H9 (cell line): ENCODE results near the gene RAD23B. TPM values are rescaled to one million over a fixed set of nuclear protein-coding genes. Genes with fewer than 3 reads are reported as not detected.

ENCODE experiments used
- DNase-seq: peaks from one replicate; pipeline ENCODE4 v3.0.0-alpha.2; 2017
- H2AFZ ChIP-seq: one replicate; pipeline ENCODE4 v1.6.1; 2013; ENCODE audit warnings: mild to moderate bottlenecking, low read length, control low read depth, moderate library complexity
- H2AK5ac ChIP-seq: 2 replicates; pipeline ENCODE4 v1.6.1; 2013; ENCODE audit warnings: low read length, control low read depth, mixed read lengths; ENCODE audit not compliant: insufficient read length
- H2BK120ac ChIP-seq: one replicate; pipeline ENCODE4 v1.6.1; 2013; ENCODE audit warnings: low read depth, mild to moderate bottlenecking, low read length, control low read depth, inconsistent platforms; ENCODE audit not compliant: poor library complexity, severe bottlenecking
- H2BK12ac ChIP-seq: 2 replicates; pipeline ENCODE4 v1.6.1; 2013; ENCODE audit warnings: low read length, control low read depth, mixed read lengths, low read depth; ENCODE audit not compliant: insufficient read length
- H2BK15ac ChIP-seq: 2 replicates; pipeline ENCODE4 v1.6.1; 2013; ENCODE audit warnings: low read depth, low read length, control low read depth
- H2BK20ac ChIP-seq: one replicate; pipeline ENCODE4 v1.6.1; 2013; ENCODE audit warnings: low read depth, mild to moderate bottlenecking, low read length, control low read depth, inconsistent platforms; ENCODE audit not compliant: poor library complexity, severe bottlenecking
- H2BK5ac ChIP-seq: 2 replicates; pipeline ENCODE4 v1.6.1; 2013; ENCODE audit warnings: low read length, control low read depth, mixed read lengths; ENCODE audit not compliant: insufficient read length
- H3K14ac ChIP-seq: 2 replicates; pipeline ENCODE4 v1.6.1; 2013; ENCODE audit warnings: low read length, control low read depth; ENCODE audit not compliant: insufficient read depth
- H3K18ac ChIP-seq: 2 replicates; pipeline ENCODE4 v1.6.1; 2013; ENCODE audit warnings: low read depth, mild to moderate bottlenecking, mixed read lengths, low read length, control low read depth; ENCODE audit not compliant: insufficient read length
- H3K23ac ChIP-seq: 2 replicates; pipeline ENCODE4 v1.6.1; 2013; ENCODE audit warnings: low read length, control low read depth, mixed read lengths, low read depth; ENCODE audit not compliant: insufficient read length
- H3K23me2 ChIP-seq: 2 replicates; pipeline ENCODE4 v1.6.1; 2013; ENCODE audit warnings: low read depth, mild to moderate bottlenecking, mixed read lengths, low read length, control low read depth; ENCODE audit not compliant: insufficient read length, poor library complexity, severe bottlenecking
- H3K27ac ChIP-seq: 2 replicates; pipeline ENCODE4 v1.5.1; 2013; ENCODE audit warnings: low read length, control low read depth, mixed read lengths, low read depth; ENCODE audit not compliant: insufficient read length
- H3K27me3 ChIP-seq: 2 replicates; pipeline ENCODE4 v1.6.1; 2013; ENCODE audit warnings: low read length, control low read depth, inconsistent platforms; ENCODE audit not compliant: insufficient read depth
- H3K4ac ChIP-seq: 2 replicates; pipeline ENCODE4 v1.6.1; 2013; ENCODE audit warnings: low read depth, mild to moderate bottlenecking, control low read depth, inconsistent platforms, low read length, moderate library complexity
- H3K4me1 ChIP-seq: 2 replicates; pipeline ENCODE4 v1.6.1; 2013; ENCODE audit warnings: low read length, control low read depth, inconsistent platforms; ENCODE audit not compliant: insufficient read depth
- H3K4me2 ChIP-seq: 2 replicates; pipeline ENCODE4 v1.6.1; 2013; ENCODE audit warnings: low read length, control low read depth, mixed read lengths; ENCODE audit not compliant: insufficient read length, insufficient read depth
- H3K56ac ChIP-seq: 2 replicates; pipeline ENCODE4 v1.6.1; 2013; ENCODE audit warnings: low read depth, mild to moderate bottlenecking, mixed read lengths, low read length, control low read depth; ENCODE audit not compliant: insufficient read length
- H3K79me1 ChIP-seq: 2 replicates; pipeline ENCODE4 v1.6.1; 2013; ENCODE audit warnings: low read depth, mild to moderate bottlenecking, moderate library complexity, low read length, control low read depth, inconsistent platforms; ENCODE audit not compliant: insufficient read depth, poor library complexity, severe bottlenecking
- H3K79me2 ChIP-seq: 2 replicates; pipeline ENCODE4 v1.6.1; 2013; ENCODE audit warnings: low read length, control low read depth, inconsistent platforms; ENCODE audit not compliant: insufficient read depth
- H3K9ac ChIP-seq: 2 replicates; pipeline ENCODE4 v1.6.1; 2013; ENCODE audit warnings: low read length, control low read depth, mixed read lengths; ENCODE audit not compliant: insufficient read length; ENCODE audit errors: extremely low read depth
- H3K9me3 ChIP-seq: one replicate; pipeline ENCODE4 v1.6.1; 2013; ENCODE audit warnings: low read depth, low read length, inconsistent platforms; ENCODE audit not compliant: control insufficient read depth
- H3T11ph ChIP-seq: one replicate; pipeline ENCODE4 v1.6.1; 2013; ENCODE audit warnings: mild to moderate bottlenecking, low read length, control low read depth, inconsistent platforms
- H4K20me1 ChIP-seq: one replicate; pipeline ENCODE4 v1.6.1; 2013; ENCODE audit not compliant: control insufficient read depth, insufficient read length, insufficient read depth
- H4K5ac ChIP-seq: 2 replicates; pipeline ENCODE4 v1.6.1; 2013; ENCODE audit warnings: low read depth, mild to moderate bottlenecking, mixed read lengths, low read length, control low read depth; ENCODE audit not compliant: insufficient read length
- H4K8ac ChIP-seq: replicated peaks from 2 replicates; pipeline ENCODE4 v1.6.1; 2013; ENCODE audit warnings: low read length, control low read depth, mixed read lengths, low read depth; ENCODE audit not compliant: insufficient read length
- H4K91ac ChIP-seq: 2 replicates; pipeline ENCODE4 v1.6.1; 2013; ENCODE audit warnings: low read depth, mild to moderate bottlenecking, moderate library complexity, mixed read lengths, low read length, control low read depth; ENCODE audit not compliant: insufficient read length
- H3K27ac Mint-ChIP-seq, 3 experiments: 2 replicates in 2 of 3; 3 replicates in 1 of 3; pipeline ENCODE4 v1.8.0; 2020 to 2021; ENCODE audit warnings: mixed read lengths in 3 of 3, mild to moderate bottlenecking in 1 of 3, moderate library complexity in 1 of 3
- H3K27me3 Mint-ChIP-seq: 2 replicates; pipeline ENCODE4 v1.8.0; 2021; ENCODE audit warnings: low read depth, mild to moderate bottlenecking, moderate library complexity, mixed read lengths
- H3K36me3 Mint-ChIP-seq, 3 experiments: 2 replicates in 2 of 3; 3 replicates in 1 of 3; pipeline ENCODE4 v1.8.0; 2020 to 2021; ENCODE audit warnings: low read depth in 3 of 3, mixed read lengths in 3 of 3; ENCODE audit not compliant: insufficient read depth in 1 of 3
- H3K4me1 Mint-ChIP-seq, 2 experiments: 2 replicates each; pipeline ENCODE4 v1.8.0; 2020; ENCODE audit warnings: mixed read lengths in 2 of 2
- H3K4me3 Mint-ChIP-seq, 2 experiments: 2 replicates in 1 of 2; 3 replicates in 1 of 2; pipeline ENCODE4 v1.8.0; 2020 to 2021; ENCODE audit warnings: mild to moderate bottlenecking in 2 of 2, mixed read lengths in 2 of 2, moderate library complexity in 1 of 2
- H3K9me3 Mint-ChIP-seq, 2 experiments: 2 replicates in 1 of 2; 3 replicates in 1 of 2; pipeline ENCODE4 v1.8.0; 2020; ENCODE audit warnings: mild to moderate bottlenecking in 2 of 2, mixed read lengths in 2 of 2, moderate library complexity in 1 of 2
- WGBS: extraction: QIAGEN DNeasy Blood & Tissue Kit; methylation state at CpG from one replicate; pipeline ENCODE4 v1.1.7; 2013; ENCODE audit warnings: missing lambda C conversion rate, low lambda C conversion rate, mixed read lengths; ENCODE audit not compliant: insufficient read length; ENCODE audit errors: extremely low coverage; 5-methylcytosine and 5-hydroxymethylcytosine counted together
- total RNA-seq: library from RNA; stranded (reverse); gene quantifications from 2 replicates; pipeline ENCODE4 v1.2.1, GENCODE V29; 2021
- TF ChIP-seq, protein P1 (sequence below): fragments of 200-600 bp; sonication (generic); conservative IDR thresholded peaks from 3 replicates; pipeline ENCODE4 v1.8.0; 2021; ENCODE audit warnings: antibody characterized with exemption, mild to moderate bottlenecking

The RAD23B gene
- total RNA-seq, 1 experiment from 2014 or later: 154 TPM

DNA sequence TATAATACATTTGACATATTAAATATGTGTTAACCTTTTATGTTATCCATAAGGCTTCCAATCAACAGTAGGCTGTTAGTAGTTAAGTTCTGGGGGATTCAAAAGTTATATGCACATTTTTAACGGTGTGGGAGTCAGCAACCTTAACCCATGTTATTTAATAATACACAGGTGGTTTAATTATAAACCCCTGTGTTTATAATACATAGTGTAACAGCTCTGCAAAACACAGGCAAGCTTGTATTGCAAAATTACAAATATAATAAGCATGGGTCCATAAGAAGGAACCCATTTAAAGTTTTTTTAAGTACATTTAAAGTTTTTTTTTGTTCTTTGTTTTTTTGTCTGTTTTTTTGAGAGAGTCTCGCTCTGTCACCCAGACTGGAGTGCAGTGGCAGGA, 14.5 kb upstream of the RAD23B start:
- no peaks in the 10 kb centered on the region for H4K20me1 ChIP-seq
- H3K9me3 ChIP-seq: no peaks in the 10 kb centered on the region
- no peaks in the 10 kb centered on the region for H3K4me1 ChIP-seq
- Mint-ChIP-seq H3K4me1 (peaks cover 2 to 3% of the 10 kb centered on the region in 2 experiments), H3K9me3 (peaks cover 4 to 7% of the 10 kb centered on the region in 2 experiments; a peak in 3 of 5 replicates), H3K27ac (peak overlapping the region in 1 of 3 experiments; percentile 93; a peak in 1 of 7 replicates), H3K36me3 (peaks cover 0 to 9% (median 0%) of the 10 kb centered on the region in 3 experiments; a peak in 2 of 7 replicates), H3K27me3 (no peaks in the 10 kb centered on the region; the same call in 1 of the 2 replicates), H3K4me3 (no peak overlapping the region)
- H2BK120ac ChIP-seq: no peak overlapping the region
- H3K18ac ChIP-seq: no peak overlapping the region
- no peak overlapping the region for H3K9ac ChIP-seq
- no peak overlapping the region for H4K5ac ChIP-seq
- no peak overlapping the region for H2BK20ac ChIP-seq
- H2AFZ ChIP-seq: no peak overlapping the region
- no peak for DNase-seq
- no peaks in the 10 kb centered on the region for H3K27me3 ChIP-seq
- H4K8ac ChIP-seq: no peak overlapping the region
- no peak overlapping the region for H3K14ac ChIP-seq
- no peak overlapping the region for H2BK5ac ChIP-seq
- H3K23ac ChIP-seq: no peak overlapping the region
- no peaks in the 10 kb centered on the region for H3K79me2 ChIP-seq
- no peak overlapping the region for H2BK15ac ChIP-seq
- no peak overlapping the region for H2BK12ac ChIP-seq
- H2AK5ac ChIP-seq: no peak overlapping the region
- H3K56ac ChIP-seq: no peak overlapping the region
- WGBS: no CpG with 5 or more reads among the region's 2 CpGs
- H3K79me1 ChIP-seq: no peaks in the 10 kb centered on the region
- H3K23me2 ChIP-seq: no peaks in the 10 kb centered on the region
- H3K27ac ChIP-seq: no peak overlapping the region
- no peak overlapping the region for H3K4me2 ChIP-seq
- no peak overlapping the region for H3T11ph ChIP-seq
- no peak overlapping the region for H4K91ac ChIP-seq
- TF ChIP-seq, protein P1, sequence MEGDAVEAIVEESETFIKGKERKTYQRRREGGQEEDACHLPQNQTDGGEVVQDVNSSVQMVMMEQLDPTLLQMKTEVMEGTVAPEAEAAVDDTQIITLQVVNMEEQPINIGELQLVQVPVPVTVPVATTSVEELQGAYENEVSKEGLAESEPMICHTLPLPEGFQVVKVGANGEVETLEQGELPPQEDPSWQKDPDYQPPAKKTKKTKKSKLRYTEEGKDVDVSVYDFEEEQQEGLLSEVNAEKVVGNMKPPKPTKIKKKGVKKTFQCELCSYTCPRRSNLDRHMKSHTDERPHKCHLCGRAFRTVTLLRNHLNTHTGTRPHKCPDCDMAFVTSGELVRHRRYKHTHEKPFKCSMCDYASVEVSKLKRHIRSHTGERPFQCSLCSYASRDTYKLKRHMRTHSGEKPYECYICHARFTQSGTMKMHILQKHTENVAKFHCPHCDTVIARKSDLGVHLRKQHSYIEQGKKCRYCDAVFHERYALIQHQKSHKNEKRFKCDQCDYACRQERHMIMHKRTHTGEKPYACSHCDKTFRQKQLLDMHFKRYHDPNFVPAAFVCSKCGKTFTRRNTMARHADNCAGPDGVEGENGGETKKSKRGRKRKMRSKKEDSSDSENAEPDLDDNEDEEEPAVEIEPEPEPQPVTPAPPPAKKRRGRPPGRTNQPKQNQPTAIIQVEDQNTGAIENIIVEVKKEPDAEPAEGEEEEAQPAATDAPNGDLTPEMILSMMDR: no peak
- no peak overlapping the region for H3K4ac ChIP-seq
